LNCAP (cell line): ENCODE results near the gene KLHL22.
A peak's percentile ranks its signal among the peaks of the same experiment; 100 is the strongest.

Experiments
- CTCF ChIP-seq: fragments of 450-650 bp; IDR thresholded peaks from 2 replicates; pipeline ENCODE4 v1.5.1; 2017; ENCODE audit warnings: mild to moderate bottlenecking

KLHL22 gene

GRCh38 chr22:20497426-20497825, 1.8 kb upstream of the KLHL22 start:
- no peak for TF ChIP-seq CTCF

GRCh38 chr22:20495861-20496681, 476 bp upstream of the KLHL22 start:
- TF ChIP-seq CTCF: peak; percentile 96

GRCh38 chr22:20491346-20491745, 4.2 kb downstream of the KLHL22 start:
- TF ChIP-seq CTCF: no peak

DNA sequence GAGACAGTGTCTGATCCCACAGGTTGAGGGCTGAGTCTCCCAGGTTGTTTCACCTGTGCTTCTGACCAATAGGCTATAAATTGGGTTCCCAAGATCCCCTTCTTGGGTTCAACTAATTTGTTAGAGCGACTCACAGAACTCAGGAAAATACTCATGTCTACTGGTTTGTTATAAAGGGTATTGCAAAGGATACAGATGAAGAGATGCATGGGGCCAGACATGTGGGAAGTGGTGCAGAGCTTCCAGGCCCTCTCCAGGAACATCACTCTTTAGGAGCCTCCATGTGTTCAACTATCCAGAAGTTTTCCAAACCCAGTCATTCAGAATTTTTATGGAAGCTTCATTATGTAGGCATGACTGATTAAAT, 4.7 kb downstream of the KLHL22 start:
- no peak for TF ChIP-seq CTCF

- no peak for TF ChIP-seq CTCF
These were observed 5.2 kb downstream of the KLHL22 start for GRCh38 chr22:20490183-20490940.

DNA sequence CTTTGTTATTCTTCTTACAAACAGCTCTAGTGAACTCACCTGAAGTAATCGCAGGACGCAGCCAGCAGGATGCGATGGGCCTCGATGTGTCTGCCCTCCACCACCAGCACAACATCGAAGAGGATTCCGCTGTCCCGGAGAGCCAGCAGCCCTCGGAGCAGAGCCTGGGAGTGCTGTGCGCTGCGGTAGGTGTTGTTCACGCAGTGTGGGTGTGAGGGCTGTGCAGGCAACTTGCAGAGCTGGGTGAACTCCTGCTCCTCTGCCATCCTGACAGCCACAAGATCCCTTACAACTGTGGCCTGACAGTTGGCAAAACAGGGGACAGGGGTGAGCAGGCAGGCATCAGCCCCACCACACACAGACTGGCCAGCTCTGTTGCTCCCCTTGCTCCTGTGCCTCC, 6.6 kb downstream of the KLHL22 start:
- no peak for TF ChIP-seq CTCF

GRCh38 chr22:20487715-20488114, 7.9 kb downstream of the KLHL22 start:
- no peak for TF ChIP-seq CTCF
